Gastroesophageal sphincter (tissue), 4 donors: ENCODE results near the gene GRM8. TPM values are rescaled to one million over a fixed set of nuclear protein-coding genes. Genes with fewer than 3 reads are reported as not detected.

ENCODE experiments used
- ATAC-seq: fragments of 150-250 bp; one replicate; pipeline ENCODE4 v1.9.1; 2016; ENCODE audit warnings: mild to moderate bottlenecking, moderate library complexity
- H3K27ac ChIP-seq, 4 donors: fragments of 200-600 bp; sonication (generic) in 3 of 4; 1 replicate in 3 of 4; 2 replicates in 1 of 4; pipeline ENCODE4 v1.5.1; 2016 to 2019
- H3K27me3 ChIP-seq: fragments of 200-600 bp; sonication (generic); one replicate; pipeline ENCODE4 v1.5.1; 2019
- H3K36me3 ChIP-seq, 2 donors: fragments of 200-600 bp; sonication (generic); one replicate each; pipeline ENCODE4 v1.5.1; 2019; ENCODE audit warnings: control low read depth in 1 of 2
- H3K4me1 ChIP-seq, 3 donors: fragments of 200-600 bp; sonication (generic); 1 replicate in 2 of 3; 2 replicates in 1 of 3; pipeline ENCODE4 v1.5.1; 2016 to 2019; ENCODE audit warnings: control low read depth in 2 of 3
- H3K4me3 ChIP-seq, 2 donors: fragments of 200-600 bp; sonication (generic); one replicate each; pipeline ENCODE4 v1.5.1; 2019; ENCODE audit warnings: mild to moderate bottlenecking in 1 of 2, moderate library complexity in 1 of 2
- H3K9me3 ChIP-seq, 3 donors: fragments of 200-600 bp; sonication (generic); one replicate each; pipeline ENCODE4 v1.5.1; 2017 to 2019; ENCODE audit warnings: control low read depth in 2 of 3
- CTCF ChIP-seq, 4 experiments: fragments of 200-600 bp in 2 of 4; fragments of 450-650 bp in 2 of 4; sonication (generic) in 1 of 4; IDR thresholded peaks; one replicate each; pipeline ENCODE4 v1.5.1; 2017 to 2019; ENCODE audit warnings: antibody characterized with exemption in 4 of 4, mild to moderate bottlenecking in 2 of 4, moderate library complexity in 2 of 4
- EP300 ChIP-seq: sonication (generic); formaldehyde crosslinking; IDR thresholded peaks from one replicate; pipeline ENCODE4 v1.6.1; 2017; ENCODE audit warnings: antibody characterized with exemption, mild to moderate bottlenecking
- POLR2A ChIP-seq, 2 donors: fragments of 450-650 bp; IDR thresholded peaks; one replicate each; pipeline ENCODE4 v1.6.1; 2017; ENCODE audit warnings: antibody characterized with exemption in 2 of 2, mild to moderate bottlenecking in 2 of 2, moderate library complexity in 1 of 2
- POLR2AphosphoS5 ChIP-seq: sonication (generic); formaldehyde crosslinking; IDR thresholded peaks from one replicate; pipeline ENCODE4 v1.6.1; 2017; ENCODE audit warnings: antibody characterized with exemption
- WGBS, 2 donors: methylation state at CpG; one replicate each; pipeline ENCODE4 v1.1.5; 2018; ENCODE audit warnings: low coverage in 1 of 2; 5-methylcytosine and 5-hydroxymethylcytosine counted together
- total RNA-seq, 4 donors: library from RNA; depleted of rRNA; stranded (reverse); fragments of >200 nt; gene quantifications; one replicate each; pipeline ENCODE4 v1.1.0, GENCODE V29; 2016

Gene GRM8
- total RNA-seq, 4 donors from 2014 or later = 0.07 to 3.4 (median 0.93) TPM; not detected in 1

DNA sequence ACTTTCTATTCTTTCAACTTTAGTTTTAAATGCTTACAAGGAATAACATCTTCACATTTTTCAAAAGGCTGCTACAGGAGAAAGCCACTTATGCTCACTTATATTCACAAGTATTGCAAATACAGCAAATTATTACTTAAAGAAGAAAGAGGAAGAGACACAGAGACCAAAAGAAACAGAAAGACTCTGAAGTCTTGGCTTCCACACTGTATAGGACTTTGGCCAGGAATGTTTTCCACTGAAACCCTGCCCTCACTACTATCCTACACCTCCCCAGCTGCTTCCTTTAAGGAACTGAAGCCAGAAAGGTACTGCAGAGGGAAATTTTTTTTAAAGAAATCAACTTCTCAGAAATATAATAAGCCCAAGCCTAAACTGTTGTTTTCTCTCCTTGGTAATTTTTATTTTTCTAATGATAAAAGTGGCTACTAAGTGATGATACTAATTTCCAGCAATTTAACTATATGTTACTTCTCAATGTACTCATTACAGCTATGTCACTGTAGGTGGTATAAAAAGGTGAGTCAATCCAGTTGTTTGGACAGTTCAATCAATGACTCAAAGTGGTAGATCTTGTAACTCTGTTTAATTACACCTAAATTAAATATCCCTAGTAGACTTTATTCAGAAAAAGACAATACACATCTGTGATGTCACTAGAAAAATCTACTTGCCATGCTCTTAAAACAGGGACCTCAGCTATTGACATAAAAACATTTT lies 231.6 kb downstream of the GRM8 start:
- TF ChIP-seq EP300 (no peak), CTCF (IDR thresholded peaks at IDR 0.05) (no peak), POLR2AphosphoS5 (no peak), POLR2A (IDR thresholded peaks at IDR 0.05) (no peak)
- H3K27ac ChIP-seq = no peak overlapping the region
- H3K4me1 ChIP-seq = no peaks in the 10 kb centered on the region
- no peaks in the 10 kb centered on the region for H3K27me3 ChIP-seq
- no peak overlapping the region for H3K4me3 ChIP-seq
- no peak for ATAC-seq
- no peaks in the 10 kb centered on the region for H3K36me3 ChIP-seq
- H3K9me3 ChIP-seq = no peaks in the 10 kb centered on the region

DNA sequence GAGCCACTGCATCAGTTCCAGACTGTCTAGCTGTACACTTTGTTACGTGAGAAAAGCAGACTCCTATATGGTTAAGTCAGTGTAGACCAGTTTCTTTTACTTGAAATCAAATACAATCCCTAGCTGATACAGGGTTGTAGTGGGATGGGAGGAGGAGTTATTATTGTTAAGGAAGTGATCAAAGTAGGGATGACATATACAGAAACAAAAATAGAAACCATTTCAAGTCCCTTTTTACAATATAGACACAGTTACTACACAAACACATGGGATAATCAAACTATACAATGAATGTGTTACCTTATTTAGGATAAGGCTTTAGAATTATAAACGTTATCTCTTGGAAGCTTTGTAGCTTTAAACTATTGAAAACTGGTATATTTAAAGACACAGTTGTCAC lies 233.9 kb downstream of the GRM8 start:
- TF ChIP-seq POLR2AphosphoS5 (no peak), POLR2A (IDR thresholded peaks at IDR 0.05) (no peak), CTCF (IDR thresholded peaks at IDR 0.05) (no peak), EP300 (no peak)
- H3K36me3 ChIP-seq = no peaks in the 10 kb centered on the region
- no peaks in the 10 kb centered on the region for H3K4me1 ChIP-seq
- 64 to 78% methylated on average over 2 of the region's 2 CpGs for WGBS, 2 donors
- H3K27me3 ChIP-seq = no peaks in the 10 kb centered on the region
- no peak overlapping the region for H3K4me3 ChIP-seq
- no peaks in the 10 kb centered on the region for H3K9me3 ChIP-seq
- no peak overlapping the region for H3K27ac ChIP-seq
- no peak for ATAC-seq

GRCh38 chr7:127017196-127017595 lies 235.5 kb downstream of the GRM8 start:
- Histone ChIP-seq H3K9me3 (no peaks in the 10 kb centered on the region), H3K27ac (no peak overlapping the region), H3K4me1 (no peaks in the 10 kb centered on the region), H3K36me3 (no peaks in the 10 kb centered on the region), H3K4me3 (no peak overlapping the region), H3K27me3 (no peaks in the 10 kb centered on the region)
- WGBS, 2 donors = 55 to 56% methylated on average over 2 of the region's 2 CpGs
- TF ChIP-seq EP300 (no peak), POLR2A (IDR thresholded peaks at IDR 0.05) (no peak), CTCF (IDR thresholded peaks at IDR 0.05) (no peak), POLR2AphosphoS5 (no peak)
- no peak for ATAC-seq

- TF ChIP-seq CTCF (IDR thresholded peaks at IDR 0.05) (no peak), EP300 (no peak), POLR2AphosphoS5 (no peak), POLR2A (IDR thresholded peaks at IDR 0.05) (no peak)
- 87 to 92% methylated on average over 3 of the region's 3 CpGs for WGBS, 2 donors
- no peak for ATAC-seq
Observed at GRCh38 chr7:127000725-127001124, 252.0 kb downstream of the GRM8 start.

DNA sequence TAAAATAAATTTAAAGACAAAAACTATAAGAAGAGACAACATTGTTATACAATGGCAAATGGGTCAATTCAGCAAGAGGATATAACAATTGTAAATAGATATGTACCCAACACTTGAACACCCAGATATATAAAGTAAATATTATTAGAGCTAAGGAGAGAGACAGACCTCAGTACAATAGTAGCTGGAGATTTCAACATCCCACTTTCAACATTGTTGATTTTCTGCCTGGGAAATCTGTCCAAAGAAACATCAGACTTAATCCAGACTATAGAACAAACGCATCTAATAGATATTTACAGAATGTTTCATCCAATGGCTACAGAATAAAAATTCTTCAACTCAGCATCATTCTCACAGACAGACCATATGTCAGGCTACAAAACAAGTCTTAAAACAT lies 256.1 kb downstream of the GRM8 start:
- no peaks in the 10 kb centered on the region for H3K36me3 ChIP-seq
- no peak for TF ChIP-seq POLR2AphosphoS5
- no peak for TF ChIP-seq EP300
- no peak for TF ChIP-seq CTCF (IDR thresholded peaks at IDR 0.05)
- no peak for TF ChIP-seq POLR2A (IDR thresholded peaks at IDR 0.05)
- H3K27ac ChIP-seq = no peak overlapping the region
- ATAC-seq = no peak
- no peaks in the 10 kb centered on the region for H3K9me3 ChIP-seq
- H3K4me1 ChIP-seq = no peaks in the 10 kb centered on the region
- H3K27me3 ChIP-seq = no peaks in the 10 kb centered on the region
- WGBS, 2 donors = 31 to 57% methylated on average over 1 of the region's 1 CpG
- no peak overlapping the region for H3K4me3 ChIP-seq

More at GRCh38 chr7:127000725-127001124, 252.0 kb downstream of the GRM8 start:
- no peaks in the 10 kb centered on the region for H3K9me3 ChIP-seq
- H3K27me3 ChIP-seq = no peaks in the 10 kb centered on the region
- no peak overlapping the region for H3K27ac ChIP-seq
- no peaks in the 10 kb centered on the region for H3K4me1 ChIP-seq
- no peak overlapping the region for H3K4me3 ChIP-seq
- no peaks in the 10 kb centered on the region for H3K36me3 ChIP-seq
